Activated CD8-positive, alpha-beta memory T cell treated with anti-CD3 and anti-CD28 coated beads for 4 hours (primary cell): ENCODE results near the gene ZBTB8B.
"Not testable (repeated sequence)": the region's sequence is repeated elsewhere in the genome, so short reads cannot be mapped to it uniquely, and the experiment has no call there.

ENCODE experiments used
- DNase-seq, 2 donors: peaks; one replicate each; pipeline ENCODE4 v3.0.0-alpha.2; 2020; ENCODE audit warnings: low read depth in 2 of 2

Gene ZBTB8B

DNA sequence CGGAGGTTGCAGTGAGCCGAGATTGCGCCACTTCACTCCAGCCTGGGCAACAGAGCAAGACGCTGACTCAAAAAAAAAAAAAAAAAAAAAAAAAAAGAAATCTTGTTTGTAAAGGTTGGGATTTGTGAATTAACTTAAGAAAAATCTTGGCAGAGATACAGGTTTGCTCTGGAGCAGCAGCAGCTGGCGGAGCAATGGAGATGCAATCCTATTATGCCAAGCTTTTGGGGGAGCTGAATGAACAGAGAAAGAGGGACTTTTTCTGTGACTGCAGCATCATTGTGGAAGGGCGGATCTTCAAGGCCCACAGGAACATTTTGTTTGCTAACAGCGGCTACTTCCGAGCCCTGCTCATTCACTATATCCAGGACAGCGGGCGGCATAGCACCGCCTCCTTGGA, 5.6 kb downstream of the ZBTB8B start:
- DNase-seq = no peak

- no peak for DNase-seq
These were observed 6.3 kb downstream of the ZBTB8B start for GRCh38 chr1:32470991-32471694.

DNA sequence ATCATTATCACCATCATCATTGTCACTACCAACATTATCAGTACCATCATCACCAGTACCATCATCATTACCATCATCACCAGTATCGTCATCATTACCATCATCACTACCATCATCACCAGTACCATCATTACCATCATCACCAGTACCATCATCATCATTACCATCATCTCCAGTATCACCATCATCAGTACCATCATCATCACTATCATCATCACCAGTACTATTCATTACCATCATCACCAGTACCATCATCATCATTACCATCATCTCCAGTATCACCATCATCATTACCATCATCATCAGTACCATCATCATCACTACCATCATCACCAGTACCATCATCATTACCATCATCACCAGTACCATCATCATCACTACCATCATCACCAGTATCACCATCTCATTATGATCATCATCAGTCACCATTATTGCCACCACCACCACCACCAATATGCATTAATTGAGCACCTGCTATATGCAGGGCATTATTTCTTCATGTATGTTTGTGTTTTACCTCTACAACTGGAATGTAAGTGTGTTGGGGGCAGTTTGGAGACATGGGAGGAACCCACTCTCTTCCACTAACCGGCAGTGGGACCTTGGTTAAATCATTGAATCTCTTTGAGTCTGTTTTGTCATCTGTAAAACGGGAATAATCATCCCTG, 7.0 kb downstream of the ZBTB8B start:
- DNase-seq = no peak

DNA sequence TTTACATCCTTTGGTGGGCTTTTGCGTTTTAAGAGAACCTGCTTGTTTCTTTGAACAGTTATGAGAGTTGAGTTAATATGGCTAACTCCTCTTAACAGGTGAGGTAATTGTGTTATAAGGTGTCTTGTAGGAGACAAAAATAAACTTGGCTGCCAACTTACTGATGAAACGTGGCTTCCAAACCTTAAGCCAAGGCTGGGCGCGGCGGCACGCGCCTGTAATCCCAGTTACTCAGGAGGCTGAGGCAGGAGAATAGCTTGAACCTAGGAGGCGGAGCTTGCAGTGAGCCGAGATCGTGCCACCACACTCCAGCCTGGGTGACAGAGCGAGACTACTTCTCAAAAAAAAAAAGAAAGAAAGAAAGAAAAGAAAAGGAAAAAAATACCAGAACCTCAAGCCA, 8.1 kb downstream of the ZBTB8B start:
- DNase-seq = not testable (repeated sequence)

GRCh38 chr1:32474954-32475353, 10.1 kb downstream of the ZBTB8B start:
- no peak for DNase-seq

DNA sequence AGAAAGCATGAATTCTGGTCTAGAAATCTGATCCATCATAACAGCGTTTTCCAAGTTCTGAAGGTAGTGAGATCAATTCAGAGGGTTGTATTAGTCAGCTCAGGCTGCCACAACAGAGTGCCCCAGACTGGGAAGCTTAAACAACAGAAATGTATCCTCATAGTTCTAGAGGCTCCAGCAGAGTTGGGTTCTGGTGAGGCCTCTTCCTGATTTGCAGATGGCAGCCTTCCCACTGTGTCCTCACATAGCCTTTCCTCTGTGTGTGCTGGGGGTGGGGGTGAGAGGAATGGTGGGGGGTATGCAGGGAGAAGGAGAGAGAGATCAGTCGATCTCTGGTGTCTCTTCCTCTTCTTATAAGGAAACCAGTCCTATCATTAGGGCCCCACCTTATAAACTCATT, 15.1 kb downstream of the ZBTB8B start:
- DNase-seq = no peak

GRCh38 chr1:32480761-32481160, 15.9 kb downstream of the ZBTB8B start:
- no peak for DNase-seq

- DNase-seq = not testable (repeated sequence)
These were observed 16.9 kb downstream of the ZBTB8B start for GRCh38 chr1:32481788-32482187.

DNA sequence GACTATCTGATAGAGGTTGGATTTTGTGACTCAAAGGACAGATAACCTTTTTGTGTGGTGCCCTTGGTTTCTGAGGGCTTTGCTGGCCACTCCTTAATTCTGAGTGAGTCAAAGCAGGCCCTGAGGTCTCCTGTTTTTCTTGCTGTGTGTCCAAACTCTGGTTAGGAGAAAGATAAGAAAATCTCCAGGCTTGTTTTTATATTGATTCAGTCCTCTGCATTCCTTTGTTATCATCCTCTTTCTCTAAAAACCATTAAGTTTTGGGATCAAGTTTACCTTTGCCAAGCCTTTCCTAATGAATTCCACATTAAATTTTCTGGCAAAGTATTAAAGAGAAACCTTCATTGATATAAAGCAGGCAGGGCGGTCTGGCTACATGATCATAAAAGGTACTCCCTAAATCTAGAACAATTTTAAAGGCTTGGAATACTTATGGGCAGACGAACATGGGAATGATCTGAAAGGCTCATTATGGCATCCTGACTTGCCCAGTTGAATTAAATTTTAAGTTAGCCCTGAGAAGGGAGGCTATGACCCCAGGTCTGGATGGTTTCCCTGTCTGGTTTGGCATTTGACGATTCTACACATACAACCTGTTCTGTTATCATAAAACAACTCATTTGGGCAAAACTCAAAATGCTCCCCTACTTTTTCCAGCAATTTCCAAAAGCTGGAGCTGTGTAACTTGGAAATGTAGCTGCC, 20.8 kb downstream of the ZBTB8B start:
- DNase-seq = no peak

DNA sequence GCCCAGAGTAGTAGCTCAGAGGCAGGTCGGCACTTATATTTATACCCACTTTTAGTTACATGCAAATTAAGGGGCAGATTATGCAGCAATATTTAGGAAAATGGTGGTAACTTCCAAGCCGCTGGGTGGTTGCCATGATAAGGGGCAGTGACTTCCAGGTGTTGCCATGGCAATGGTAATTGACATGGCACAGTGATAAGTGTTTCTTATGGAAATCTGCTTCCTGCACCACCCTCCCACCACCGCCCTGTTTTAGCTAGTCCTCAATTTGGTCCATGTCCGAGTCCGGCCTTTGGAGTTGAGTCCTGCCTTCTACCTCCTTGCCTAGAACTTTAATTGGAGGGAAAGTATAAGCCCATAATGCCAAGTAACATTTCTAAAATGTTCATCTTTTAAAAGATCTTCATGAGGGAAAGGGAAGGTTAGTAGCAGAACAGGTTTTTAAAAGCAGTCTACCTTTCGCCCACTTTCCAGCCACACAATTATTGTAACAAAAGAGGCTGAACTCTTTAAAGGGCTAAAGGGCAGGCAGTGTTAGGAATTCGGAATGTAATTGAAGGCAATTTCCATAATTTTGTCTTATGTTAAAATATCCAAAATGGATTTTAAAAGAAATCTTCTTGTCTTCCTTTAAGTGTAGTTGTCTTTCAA, 21.7 kb downstream of the ZBTB8B start:
- no peak for DNase-seq

DNA sequence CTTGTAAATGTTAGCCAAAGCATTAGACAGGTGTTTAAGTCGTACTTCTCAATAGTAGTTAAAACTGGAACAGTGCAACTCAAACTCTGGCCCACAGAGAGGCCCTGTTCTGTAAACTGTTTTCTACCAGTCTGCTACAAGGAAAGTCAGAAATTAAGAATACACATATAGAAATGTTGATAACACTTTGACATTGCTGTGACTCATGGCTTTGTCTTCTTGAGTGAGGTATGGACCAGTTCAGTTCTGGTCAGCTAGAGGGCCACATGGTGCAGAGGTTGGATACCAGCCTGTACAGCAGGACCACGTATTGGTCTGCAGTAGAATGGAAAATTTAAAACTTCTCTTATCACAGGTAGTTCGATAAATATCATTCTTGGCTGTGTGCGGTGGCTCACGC, 22.3 kb downstream of the ZBTB8B start:
- no peak for DNase-seq

- no peak for DNase-seq
These were observed 25.0 kb downstream of the ZBTB8B start for GRCh38 chr1:32489774-32490454.

DNA sequence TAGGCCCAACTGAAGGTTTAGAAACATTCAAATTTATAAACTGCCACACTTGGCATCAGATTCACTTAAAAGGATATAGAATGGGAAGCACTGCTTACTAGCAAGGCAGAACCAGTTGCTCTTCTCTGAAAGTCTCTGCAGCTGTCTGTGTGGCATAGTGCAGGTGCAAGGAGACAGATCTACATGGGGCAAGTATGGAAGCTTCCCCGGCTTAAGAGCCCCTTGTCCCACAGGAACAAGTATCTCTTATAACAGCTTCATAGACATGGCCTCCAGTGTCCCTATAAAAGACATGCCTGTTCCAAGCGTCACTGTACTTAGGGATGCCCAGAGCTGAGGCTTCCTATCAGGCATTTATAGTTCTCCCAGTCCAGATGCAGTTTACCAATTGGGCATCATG, 26.5 kb downstream of the ZBTB8B start:
- no peak for DNase-seq

- DNase-seq = no peak
These were observed 29.3 kb downstream of the ZBTB8B start for GRCh38 chr1:32494196-32494595.

- DNase-seq = no peak
These were observed 30.0 kb downstream of the ZBTB8B start for GRCh38 chr1:32494711-32495337.

GRCh38 chr1:32496127-32496526, 31.3 kb downstream of the ZBTB8B start:
- DNase-seq = no peak

- no peak for DNase-seq
These were observed 33.9 kb downstream of the ZBTB8B start for GRCh38 chr1:32498751-32499150.

DNA sequence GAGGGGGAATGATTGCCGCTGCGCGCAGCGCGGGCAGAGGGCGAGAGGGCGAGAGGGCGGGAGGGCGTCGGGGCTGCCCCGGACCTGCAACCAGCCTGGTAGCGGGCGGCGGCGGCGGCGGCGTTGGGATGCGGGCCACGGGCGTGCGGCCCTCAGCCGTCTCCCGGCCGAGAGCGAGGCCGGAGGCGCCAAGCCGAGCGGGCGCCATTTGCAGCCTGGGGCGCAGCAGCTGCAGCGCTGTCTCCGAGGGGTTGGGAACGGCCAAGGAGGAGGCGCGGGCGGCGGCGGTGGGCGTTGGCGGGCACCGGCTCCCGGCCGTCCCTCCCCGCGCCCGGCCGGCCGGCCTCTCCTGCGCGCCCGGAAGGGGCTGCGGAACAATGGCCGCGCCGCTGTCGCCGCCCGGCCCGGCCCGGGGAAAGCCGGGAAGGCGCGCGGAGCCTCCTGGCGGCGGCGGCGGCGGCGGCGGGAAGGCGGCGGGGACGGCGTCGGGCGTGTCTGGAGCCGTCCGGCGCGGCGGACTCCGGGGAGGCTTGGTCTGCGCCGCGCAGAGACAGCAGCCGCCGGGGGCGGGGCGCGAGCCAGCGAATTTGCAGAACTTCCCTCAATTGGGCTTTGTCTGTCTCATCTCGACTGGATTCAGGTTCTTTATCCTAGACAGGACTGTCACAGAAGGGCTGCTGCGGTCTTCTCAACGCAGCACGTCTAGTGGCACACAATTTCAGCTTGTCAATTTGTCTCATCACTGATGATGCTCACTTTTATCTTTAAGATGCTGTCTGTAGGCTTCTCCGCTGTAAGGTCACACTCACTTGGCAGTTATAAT, 35.7 kb downstream of the ZBTB8B start:
- DNase-seq = no peak

- no peak for DNase-seq
These were observed 37.0 kb downstream of the ZBTB8B start for GRCh38 chr1:32501865-32502264.

- no peak for DNase-seq
These were observed 38.3 kb downstream of the ZBTB8B start for GRCh38 chr1:32503153-32503552.

GRCh38 chr1:32507021-32507420, 42.1 kb downstream of the ZBTB8B start:
- no peak for DNase-seq
